PFSK-1 (cell line): Measurements from ENCODE around the gene PCSK6.

Experiments used
- FOXP2 ChIP-seq: optimal IDR thresholded peaks from 2 replicates; pipeline ENCODE3; 2011; ENCODE audit warnings: borderline replicate concordance, control low read depth, inconsistent platforms; ENCODE audit not compliant: insufficient read depth; ENCODE audit errors: extremely low read length, extremely low read depth
- POLR2AphosphoS5 ChIP-seq: IDR thresholded peaks from 2 replicates; pipeline ENCODE4 v1.6.1; 2012; ENCODE audit warnings: low read depth, mild to moderate bottlenecking, control low read depth, low read length, moderate library complexity
- REST ChIP-seq, 2 experiments: IDR thresholded peaks; 2 replicates each; pipeline versions ENCODE4 v1.6.1 to v1.8.0; 2011 to 2012; ENCODE audit warnings: low read depth in 2 of 2, low read length in 2 of 2, control low read depth in 1 of 2, inconsistent platforms in 1 of 2, mild to moderate bottlenecking in 1 of 2, moderate library complexity in 1 of 2; ENCODE audit not compliant: insufficient read depth in 1 of 2
- SIN3A ChIP-seq: IDR thresholded peaks from 2 replicates; pipeline ENCODE4 v1.6.1; 2012; ENCODE audit warnings: mild to moderate bottlenecking, low read length, moderate library complexity, borderline replicate concordance; ENCODE audit not compliant: insufficient read depth
- TAF1 ChIP-seq: IDR thresholded peaks from 2 replicates; pipeline ENCODE4 v1.6.1; 2012; ENCODE audit warnings: low read length, control low read depth, borderline replicate concordance; ENCODE audit not compliant: insufficient read depth

The PCSK6 gene

GRCh38 chr15:101382544-101382943 lies 107.0 kb downstream of the PCSK6 start:
- TF ChIP-seq REST (IDR thresholded peaks at IDR 0.05; ENCODE audit: insufficient read depth in 1 of 2, low read depth in 2 of 2, low read length in 2 of 2) = no peak
- no peak for TF ChIP-seq SIN3A
- TF ChIP-seq POLR2AphosphoS5 = no peak
- TF ChIP-seq TAF1 = no peak
- no peak for TF ChIP-seq FOXP2

- no peak for TF ChIP-seq SIN3A
- no peak for TF ChIP-seq TAF1
- no peak for TF ChIP-seq POLR2AphosphoS5
- TF ChIP-seq FOXP2 = no peak
- TF ChIP-seq REST (IDR thresholded peaks at IDR 0.05; ENCODE audit: insufficient read depth in 1 of 2, low read depth in 2 of 2, low read length in 2 of 2) = no peak
Measured at GRCh38 chr15:101381671-101382212, 107.8 kb downstream of the PCSK6 start.

- no peak for TF ChIP-seq REST (IDR thresholded peaks at IDR 0.05; ENCODE audit: insufficient read depth in 1 of 2, low read depth in 2 of 2, low read length in 2 of 2)
- TF ChIP-seq SIN3A = no peak
- TF ChIP-seq POLR2AphosphoS5 = no peak
- no peak for TF ChIP-seq FOXP2
Measured at GRCh38 chr15:101380146-101380545, 109.4 kb downstream of the PCSK6 start.

- no peak for TF ChIP-seq REST (IDR thresholded peaks at IDR 0.05; ENCODE audit: insufficient read depth in 1 of 2, low read depth in 2 of 2, low read length in 2 of 2)
Measured at GRCh38 chr15:101379647-101380046, 109.9 kb downstream of the PCSK6 start.

GRCh38 chr15:101378879-101379278 lies 110.6 kb downstream of the PCSK6 start:
- TF ChIP-seq FOXP2 = no peak
- TF ChIP-seq TAF1 = no peak
- no peak for TF ChIP-seq REST (IDR thresholded peaks at IDR 0.05; ENCODE audit: insufficient read depth in 1 of 2, low read depth in 2 of 2, low read length in 2 of 2)
- TF ChIP-seq SIN3A = no peak
- TF ChIP-seq POLR2AphosphoS5 = no peak
